WTC11 (cell line): Measurements from ENCODE around the gene IL21R.
"Not testable (repeated sequence)": the region's sequence is repeated elsewhere in the genome, so short reads cannot be mapped to it uniquely, and the experiment has no call there.

Experiments used
- CREB1 ChIP-seq: sonication (generic); formaldehyde crosslinking; IDR thresholded peaks from 2 replicates; pipeline ENCODE4 v1.8.0; 2023; ENCODE audit warnings: mild to moderate bottlenecking, missing genetic modification reagents
- CREM ChIP-seq: sonication (generic); formaldehyde crosslinking; IDR thresholded peaks from 2 replicates; pipeline ENCODE4 v1.8.1; 2022; ENCODE audit warnings: mild to moderate bottlenecking, missing genetic modification reagents, moderate library complexity
- ESRRA ChIP-seq: sonication (generic); formaldehyde crosslinking; IDR thresholded peaks from 2 replicates; pipeline ENCODE4 v1.8.1; 2022; ENCODE audit warnings: mild to moderate bottlenecking, missing genetic modification reagents, borderline replicate concordance
- OVOL2 ChIP-seq: fragments of 250-450 bp; sonication (Bioruptor Pico); IDR thresholded peaks from 2 replicates; pipeline ENCODE4 v1.9.0; 2021; ENCODE audit warnings: mild to moderate bottlenecking, borderline replicate concordance
- PRDM15 ChIP-seq: sonication (generic); formaldehyde crosslinking; IDR thresholded peaks from 2 replicates; pipeline ENCODE4 v1.8.0; 2022; ENCODE audit warnings: missing genetic modification reagents
- SOX15 ChIP-seq: fragments of 250-450 bp; sonication (Bioruptor Pico); IDR thresholded peaks from 2 replicates; pipeline ENCODE4 v1.9.0; 2021; ENCODE audit warnings: mild to moderate bottlenecking
- TF ChIP-seq, protein P1 (sequence below): fragments of 200-600 bp; IDR thresholded peaks from 2 replicates; pipeline ENCODE4 v1.8.0; 2022; ENCODE audit warnings: antibody characterized with exemption
- TF ChIP-seq, protein P2 (sequence below): sonication (generic); formaldehyde crosslinking; IDR thresholded peaks from 2 replicates; pipeline ENCODE4 v1.8.1; 2022; ENCODE audit warnings: missing genetic modification reagents, borderline replicate concordance

GRCh38 chr16:27435146-27435545, 33.2 kb downstream of the IL21R start:
- TF ChIP-seq, protein P1, sequence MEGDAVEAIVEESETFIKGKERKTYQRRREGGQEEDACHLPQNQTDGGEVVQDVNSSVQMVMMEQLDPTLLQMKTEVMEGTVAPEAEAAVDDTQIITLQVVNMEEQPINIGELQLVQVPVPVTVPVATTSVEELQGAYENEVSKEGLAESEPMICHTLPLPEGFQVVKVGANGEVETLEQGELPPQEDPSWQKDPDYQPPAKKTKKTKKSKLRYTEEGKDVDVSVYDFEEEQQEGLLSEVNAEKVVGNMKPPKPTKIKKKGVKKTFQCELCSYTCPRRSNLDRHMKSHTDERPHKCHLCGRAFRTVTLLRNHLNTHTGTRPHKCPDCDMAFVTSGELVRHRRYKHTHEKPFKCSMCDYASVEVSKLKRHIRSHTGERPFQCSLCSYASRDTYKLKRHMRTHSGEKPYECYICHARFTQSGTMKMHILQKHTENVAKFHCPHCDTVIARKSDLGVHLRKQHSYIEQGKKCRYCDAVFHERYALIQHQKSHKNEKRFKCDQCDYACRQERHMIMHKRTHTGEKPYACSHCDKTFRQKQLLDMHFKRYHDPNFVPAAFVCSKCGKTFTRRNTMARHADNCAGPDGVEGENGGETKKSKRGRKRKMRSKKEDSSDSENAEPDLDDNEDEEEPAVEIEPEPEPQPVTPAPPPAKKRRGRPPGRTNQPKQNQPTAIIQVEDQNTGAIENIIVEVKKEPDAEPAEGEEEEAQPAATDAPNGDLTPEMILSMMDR = not testable (repeated sequence)
- not testable (repeated sequence) for TF ChIP-seq SOX15 (CRISPR knock-in tag); PRDM15; CREB1 (CRISPR knock-in tag); CREM (CRISPR knock-in tag); OVOL2 (CRISPR knock-in tag); ESRRA (CRISPR knock-in tag)
- TF ChIP-seq, protein P2, sequence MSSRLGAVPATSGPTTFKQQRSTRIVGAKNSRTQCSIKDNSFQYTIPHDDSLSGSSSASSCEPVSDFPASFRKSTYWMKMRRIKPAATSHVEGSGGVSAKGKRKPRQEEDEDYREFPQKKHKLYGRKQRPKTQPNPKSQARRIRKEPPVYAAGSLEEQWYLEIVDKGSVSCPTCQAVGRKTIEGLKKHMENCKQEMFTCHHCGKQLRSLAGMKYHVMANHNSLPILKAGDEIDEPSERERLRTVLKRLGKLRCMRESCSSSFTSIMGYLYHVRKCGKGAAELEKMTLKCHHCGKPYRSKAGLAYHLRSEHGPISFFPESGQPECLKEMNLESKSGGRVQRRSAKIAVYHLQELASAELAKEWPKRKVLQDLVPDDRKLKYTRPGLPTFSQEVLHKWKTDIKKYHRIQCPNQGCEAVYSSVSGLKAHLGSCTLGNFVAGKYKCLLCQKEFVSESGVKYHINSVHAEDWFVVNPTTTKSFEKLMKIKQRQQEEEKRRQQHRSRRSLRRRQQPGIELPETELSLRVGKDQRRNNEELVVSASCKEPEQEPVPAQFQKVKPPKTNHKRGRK = not testable (repeated sequence)
